ENCODE data around the gene LPP.

DNA sequence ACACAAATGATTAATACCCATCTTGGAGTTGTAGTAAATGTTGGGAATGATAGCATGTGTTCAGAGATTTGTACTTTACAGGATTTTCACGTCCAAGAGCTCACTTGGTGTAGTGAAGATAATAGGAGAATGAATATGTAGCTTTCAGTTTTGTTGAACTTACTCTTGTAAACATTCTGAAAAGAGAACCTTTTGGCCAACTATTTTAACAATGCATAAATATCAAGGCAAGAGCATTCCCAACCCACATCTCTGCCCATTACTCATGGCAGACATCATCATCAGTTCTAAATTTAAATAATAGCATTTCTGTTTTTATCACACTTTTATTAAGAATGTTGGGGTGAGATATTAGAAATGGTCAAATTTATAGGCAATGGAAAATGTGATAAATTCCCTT lies 552.6 kb downstream of the LPP start:
- TF ChIP-seq, protein P1, sequence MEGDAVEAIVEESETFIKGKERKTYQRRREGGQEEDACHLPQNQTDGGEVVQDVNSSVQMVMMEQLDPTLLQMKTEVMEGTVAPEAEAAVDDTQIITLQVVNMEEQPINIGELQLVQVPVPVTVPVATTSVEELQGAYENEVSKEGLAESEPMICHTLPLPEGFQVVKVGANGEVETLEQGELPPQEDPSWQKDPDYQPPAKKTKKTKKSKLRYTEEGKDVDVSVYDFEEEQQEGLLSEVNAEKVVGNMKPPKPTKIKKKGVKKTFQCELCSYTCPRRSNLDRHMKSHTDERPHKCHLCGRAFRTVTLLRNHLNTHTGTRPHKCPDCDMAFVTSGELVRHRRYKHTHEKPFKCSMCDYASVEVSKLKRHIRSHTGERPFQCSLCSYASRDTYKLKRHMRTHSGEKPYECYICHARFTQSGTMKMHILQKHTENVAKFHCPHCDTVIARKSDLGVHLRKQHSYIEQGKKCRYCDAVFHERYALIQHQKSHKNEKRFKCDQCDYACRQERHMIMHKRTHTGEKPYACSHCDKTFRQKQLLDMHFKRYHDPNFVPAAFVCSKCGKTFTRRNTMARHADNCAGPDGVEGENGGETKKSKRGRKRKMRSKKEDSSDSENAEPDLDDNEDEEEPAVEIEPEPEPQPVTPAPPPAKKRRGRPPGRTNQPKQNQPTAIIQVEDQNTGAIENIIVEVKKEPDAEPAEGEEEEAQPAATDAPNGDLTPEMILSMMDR (IDR thresholded peaks at IDR 0.05; ENCODE audit: insufficient read depth, low read length, poor library complexity, severe bottlenecking), result no peak
- no peak for TF ChIP-seq EZH2phosphoT487 (conservative IDR thresholded peaks at IDR 0.05; ENCODE audit: low read length)

Data from SU-DHL-6 (cell line).